SK-N-SH treated with all-trans-retinoic acid at 6 μM for 48 hours (cell line): ENCODE data around the gene MOCS1.

ENCODE experiments used
- ATAC-seq: fragments of 200-7000 bp; cut with Tn5 transposase; 3 replicates; pipeline ENCODE4 v1.9.1; 2020; ENCODE audit warnings: mild to moderate bottlenecking, moderate library complexity
- ARNTL ChIP-seq: fragments of 450-650 bp; formaldehyde crosslinking; IDR thresholded peaks from 2 replicates; pipeline ENCODE4 v1.5.0; 2020; ENCODE audit warnings: low read depth, mild to moderate bottlenecking, moderate library complexity, borderline replicate concordance
- BACH2 ChIP-seq: fragments of 250-450 bp; sonication (Bioruptor Pico); IDR thresholded peaks from 2 replicates; pipeline ENCODE4 v1.9.0; 2021; ENCODE audit warnings: mild to moderate bottlenecking, borderline replicate concordance
- CSDC2 ChIP-seq: fragments of 250-450 bp; sonication (Bioruptor Pico); IDR thresholded peaks from 2 replicates; pipeline ENCODE4 v1.5.0; 2020; ENCODE audit warnings: mild to moderate bottlenecking, moderate library complexity
- ESRRG ChIP-seq: fragments of 250-450 bp; sonication (Bioruptor Pico); IDR thresholded peaks from 2 replicates; pipeline ENCODE4 v1.6.1; 2021; ENCODE audit warnings: mild to moderate bottlenecking
- GLIS3 ChIP-seq: fragments of 250-450 bp; sonication (Bioruptor Pico); IDR thresholded peaks from 2 replicates; pipeline ENCODE4 v1.5.0; 2020; ENCODE audit warnings: mild to moderate bottlenecking, moderate library complexity
- OSR1 ChIP-seq: fragments of 250-450 bp; sonication (Bioruptor Pico); IDR thresholded peaks from 2 replicates; pipeline ENCODE4 v1.8.0; 2022; ENCODE audit warnings: moderate library complexity, mild to moderate bottlenecking, inconsistent platforms
- PATZ1 ChIP-seq: fragments of 250-450 bp; sonication (Bioruptor Pico); IDR thresholded peaks from 2 replicates; pipeline ENCODE4 v1.8.0; 2020; ENCODE audit warnings: mild to moderate bottlenecking, moderate library complexity, borderline replicate concordance
- PPARA ChIP-seq: fragments of 250-450 bp; sonication (Bioruptor Pico); IDR thresholded peaks from 2 replicates; pipeline ENCODE4 v1.5.0; 2020; ENCODE audit warnings: mild to moderate bottlenecking, borderline replicate concordance
- RARB ChIP-seq: fragments of 250-450 bp; sonication (Bioruptor Pico); IDR thresholded peaks from 2 replicates; pipeline ENCODE4 v1.8.0; 2021; ENCODE audit warnings: mild to moderate bottlenecking, moderate library complexity
- SNAI2 ChIP-seq: fragments of 250-450 bp; sonication (Bioruptor Pico); IDR thresholded peaks from 2 replicates; pipeline ENCODE4 v1.5.0; 2020; ENCODE audit warnings: mild to moderate bottlenecking, moderate library complexity
- TCF4 ChIP-seq: fragments of 250-450 bp; sonication (Bioruptor Pico); IDR thresholded peaks from 2 replicates; pipeline ENCODE4 v1.8.0; 2021; ENCODE audit warnings: mild to moderate bottlenecking, moderate library complexity, borderline replicate concordance
- TOX ChIP-seq: fragments of 250-450 bp; sonication (Bioruptor Pico); IDR thresholded peaks from 2 replicates; pipeline ENCODE4 v1.8.0; 2021; ENCODE audit warnings: mild to moderate bottlenecking, moderate library complexity, borderline replicate concordance
- ZC3H10 ChIP-seq: fragments of 250-450 bp; sonication (Bioruptor Pico); IDR thresholded peaks from 2 replicates; pipeline ENCODE4 v1.5.1; 2021; ENCODE audit warnings: mild to moderate bottlenecking, moderate library complexity
- ZFP3 ChIP-seq: fragments of 250-450 bp; sonication (Bioruptor Pico); IDR thresholded peaks from 2 replicates; pipeline ENCODE4 v1.5.0; 2020; ENCODE audit warnings: mild to moderate bottlenecking, moderate library complexity
- ZFP30 ChIP-seq: fragments of 450-650 bp; formaldehyde crosslinking; IDR thresholded peaks from 2 replicates; pipeline ENCODE4 v1.5.0; 2022; ENCODE audit warnings: mild to moderate bottlenecking, moderate library complexity
- ZNF565 ChIP-seq: fragments of 450-650 bp; formaldehyde crosslinking; conservative IDR thresholded peaks from 2 replicates; pipeline ENCODE4 v1.5.0; 2020; ENCODE audit warnings: low read depth, mild to moderate bottlenecking, moderate library complexity
- ZNF70 ChIP-seq: fragments of 450-650 bp; formaldehyde crosslinking; IDR thresholded peaks from 2 replicates; pipeline ENCODE4 v1.5.0; 2020; ENCODE audit warnings: mild to moderate bottlenecking, moderate library complexity
- ZNF8 ChIP-seq: fragments of 450-650 bp; formaldehyde crosslinking; IDR thresholded peaks from 2 replicates; pipeline ENCODE4 v1.5.0; 2020; ENCODE audit warnings: mild to moderate bottlenecking, moderate library complexity
- TF ChIP-seq, protein P1 (sequence below): fragments of 250-450 bp; sonication (Bioruptor Pico); IDR thresholded peaks from 2 replicates; pipeline ENCODE4 v1.5.0; 2020; ENCODE audit warnings: mild to moderate bottlenecking, moderate library complexity
- TF ChIP-seq, protein P2 (sequence below): fragments of 250-450 bp; sonication (Bioruptor Pico); IDR thresholded peaks from 2 replicates; pipeline ENCODE4 v1.5.1; 2021; ENCODE audit warnings: mild to moderate bottlenecking, moderate library complexity

The MOCS1 gene

DNA sequence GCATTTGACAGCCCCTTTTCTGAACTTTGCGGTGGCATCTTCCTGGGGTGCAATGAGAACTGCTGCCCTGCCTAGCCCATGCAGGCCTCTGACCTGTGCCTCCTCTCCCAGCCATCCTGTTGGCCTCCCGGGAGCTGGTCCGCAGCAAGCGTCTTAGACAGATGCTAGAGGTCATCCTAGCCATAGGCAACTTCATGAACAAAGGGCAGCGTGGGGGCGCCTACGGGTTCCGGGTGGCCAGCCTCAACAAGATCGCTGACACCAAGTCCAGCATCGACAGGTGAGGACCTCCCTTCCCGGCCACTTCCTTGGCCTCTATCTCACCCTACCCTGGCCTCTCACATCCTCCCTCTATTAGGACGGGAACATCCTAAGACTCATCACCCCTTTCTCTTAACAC lies 37.6 kb downstream of the MOCS1 start (continued):
- TF ChIP-seq, protein P1, sequence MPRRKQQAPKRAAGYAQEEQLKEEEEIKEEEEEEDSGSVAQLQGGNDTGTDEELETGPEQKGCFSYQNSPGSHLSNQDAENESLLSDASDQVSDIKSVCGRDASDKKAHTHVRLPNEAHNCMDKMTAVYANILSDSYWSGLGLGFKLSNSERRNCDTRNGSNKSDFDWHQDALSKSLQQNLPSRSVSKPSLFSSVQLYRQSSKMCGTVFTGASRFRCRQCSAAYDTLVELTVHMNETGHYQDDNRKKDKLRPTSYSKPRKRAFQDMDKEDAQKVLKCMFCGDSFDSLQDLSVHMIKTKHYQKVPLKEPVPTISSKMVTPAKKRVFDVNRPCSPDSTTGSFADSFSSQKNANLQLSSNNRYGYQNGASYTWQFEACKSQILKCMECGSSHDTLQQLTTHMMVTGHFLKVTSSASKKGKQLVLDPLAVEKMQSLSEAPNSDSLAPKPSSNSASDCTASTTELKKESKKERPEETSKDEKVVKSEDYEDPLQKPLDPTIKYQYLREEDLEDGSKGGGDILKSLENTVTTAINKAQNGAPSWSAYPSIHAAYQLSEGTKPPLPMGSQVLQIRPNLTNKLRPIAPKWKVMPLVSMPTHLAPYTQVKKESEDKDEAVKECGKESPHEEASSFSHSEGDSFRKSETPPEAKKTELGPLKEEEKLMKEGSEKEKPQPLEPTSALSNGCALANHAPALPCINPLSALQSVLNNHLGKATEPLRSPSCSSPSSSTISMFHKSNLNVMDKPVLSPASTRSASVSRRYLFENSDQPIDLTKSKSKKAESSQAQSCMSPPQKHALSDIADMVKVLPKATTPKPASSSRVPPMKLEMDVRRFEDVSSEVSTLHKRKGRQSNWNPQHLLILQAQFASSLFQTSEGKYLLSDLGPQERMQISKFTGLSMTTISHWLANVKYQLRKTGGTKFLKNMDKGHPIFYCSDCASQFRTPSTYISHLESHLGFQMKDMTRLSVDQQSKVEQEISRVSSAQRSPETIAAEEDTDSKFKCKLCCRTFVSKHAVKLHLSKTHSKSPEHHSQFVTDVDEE = no peak
- TF ChIP-seq OSR1 (CRISPR knock-in tag) (no peak), BACH2 (CRISPR knock-in tag) (no peak), SNAI2 (CRISPR knock-in tag) (no peak)
- TF ChIP-seq, protein P2, sequence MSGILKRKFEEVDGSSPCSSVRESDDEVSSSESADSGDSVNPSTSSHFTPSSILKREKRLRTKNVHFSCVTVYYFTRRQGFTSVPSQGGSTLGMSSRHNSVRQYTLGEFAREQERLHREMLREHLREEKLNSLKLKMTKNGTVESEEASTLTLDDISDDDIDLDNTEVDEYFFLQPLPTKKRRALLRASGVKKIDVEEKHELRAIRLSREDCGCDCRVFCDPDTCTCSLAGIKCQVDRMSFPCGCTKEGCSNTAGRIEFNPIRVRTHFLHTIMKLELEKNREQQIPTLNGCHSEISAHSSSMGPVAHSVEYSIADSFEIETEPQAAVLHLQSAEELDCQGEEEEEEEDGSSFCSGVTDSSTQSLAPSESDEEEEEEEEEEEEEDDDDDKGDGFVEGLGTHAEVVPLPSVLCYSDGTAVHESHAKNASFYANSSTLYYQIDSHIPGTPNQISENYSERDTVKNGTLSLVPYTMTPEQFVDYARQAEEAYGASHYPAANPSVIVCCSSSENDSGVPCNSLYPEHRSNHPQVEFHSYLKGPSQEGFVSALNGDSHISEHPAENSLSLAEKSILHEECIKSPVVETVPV = no peak

DNA sequence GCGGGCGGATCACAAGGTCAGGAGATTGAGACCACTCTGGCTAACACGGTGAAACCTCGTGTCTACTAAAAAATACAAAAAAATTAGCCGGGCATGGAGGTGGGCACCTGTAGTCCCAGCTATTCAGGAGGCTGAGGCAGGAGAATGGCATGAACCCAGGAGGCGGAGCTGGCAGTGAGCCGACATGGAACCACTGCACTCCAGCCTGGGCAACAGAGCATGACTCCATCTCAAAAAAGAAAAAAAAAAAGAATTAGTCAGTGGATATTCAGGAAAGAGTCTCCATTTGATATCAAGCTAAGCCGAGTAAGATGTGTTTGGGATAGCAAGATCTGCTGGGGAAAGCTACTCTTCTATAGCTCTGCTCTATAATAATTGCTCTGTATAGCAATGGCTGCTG lies 41.0 kb downstream of the MOCS1 start:
- no peak for ATAC-seq
- no peak for TF ChIP-seq TCF4 (CRISPR knock-in tag)
- no peak for TF ChIP-seq ARNTL (CRISPR knock-in tag)
- no peak for TF ChIP-seq ZNF8 (CRISPR knock-in tag)
- no peak for TF ChIP-seq ZFP30 (CRISPR knock-in tag)
- TF ChIP-seq PPARA = no peak
- no peak for TF ChIP-seq BACH2 (CRISPR knock-in tag)
- TF ChIP-seq RARB (CRISPR knock-in tag) = no peak
- TF ChIP-seq SNAI2 (CRISPR knock-in tag) = no peak
- no peak for TF ChIP-seq CSDC2 (CRISPR knock-in tag)
- no peak for TF ChIP-seq ZNF565 (CRISPR knock-in tag)
- TF ChIP-seq, protein P1 = no peak
- no peak for TF ChIP-seq PATZ1 (CRISPR knock-in tag)
- no peak for TF ChIP-seq ZNF70 (CRISPR knock-in tag)
- TF ChIP-seq ZFP3 (CRISPR knock-in tag) = no peak
- no peak for TF ChIP-seq ESRRG (CRISPR knock-in tag)
- no peak for TF ChIP-seq ZC3H10 (CRISPR knock-in tag)
- TF ChIP-seq TOX = no peak
- TF ChIP-seq, protein P2 = no peak

DNA sequence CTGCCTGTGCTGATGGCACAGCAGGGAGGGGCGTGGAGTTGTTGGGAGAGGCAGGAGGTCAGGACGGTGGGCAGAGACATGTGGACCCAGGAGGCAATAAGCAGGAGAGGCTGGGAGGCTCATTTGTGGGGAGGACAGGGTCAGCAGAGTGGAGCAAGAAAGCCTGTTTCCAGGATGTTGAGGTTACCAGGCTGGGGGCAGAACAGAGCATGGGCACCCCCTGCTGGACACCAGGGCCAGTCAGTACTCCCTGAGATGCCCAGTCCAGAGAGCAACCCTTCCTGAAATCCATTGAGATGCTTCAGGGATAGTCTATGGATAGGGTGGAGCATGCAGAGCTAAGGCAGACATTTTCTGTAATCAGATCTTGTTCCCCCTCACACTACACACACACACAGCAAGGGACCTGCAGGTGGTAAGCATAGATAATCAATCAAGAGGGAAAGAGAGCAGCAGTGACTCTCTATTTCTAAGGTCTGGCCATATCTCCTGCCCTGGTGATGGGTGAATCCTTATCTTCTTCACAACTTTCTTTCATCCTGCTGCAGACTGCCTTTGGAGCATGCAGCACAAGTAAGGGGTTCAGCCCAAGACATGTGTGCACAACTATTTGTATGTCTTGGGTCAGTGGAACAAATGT lies 41.7 kb downstream of the MOCS1 start:
- no peak for TF ChIP-seq ZFP3 (CRISPR knock-in tag)
- no peak for TF ChIP-seq PPARA
- TF ChIP-seq ZC3H10 (CRISPR knock-in tag) = no peak
- TF ChIP-seq GLIS3 = no peak
- TF ChIP-seq, protein P2 = no peak
- TF ChIP-seq TCF4 (CRISPR knock-in tag) = no peak
- TF ChIP-seq ZNF8 (CRISPR knock-in tag) = no peak
- peak; percentile 87 for ATAC-seq
